Neural crest cell (in vitro differentiated cells): ENCODE measurements around the gene FHIT. TPM values are rescaled to one million over a fixed set of nuclear protein-coding genes. Genes with fewer than 3 reads are reported as not detected.

Experiments
- DNase-seq: peaks from one replicate; pipeline ENCODE4 v3.0.0; 2021; ENCODE audit warnings: low read depth, mixed read lengths, low spot score
- H3K27ac Mint-ChIP-seq: one replicate; pipeline ENCODE4 v1.8.0; 2021; ENCODE audit warnings: mild to moderate bottlenecking, mixed read lengths; ENCODE audit not compliant: unreplicated experiment
- H3K27me3 Mint-ChIP-seq: 2 replicates; pipeline ENCODE4 v1.8.0; 2021; ENCODE audit warnings: low read depth, mild to moderate bottlenecking, mixed read lengths
- H3K36me3 Mint-ChIP-seq: 2 replicates; pipeline ENCODE4 v1.8.0; 2021; ENCODE audit warnings: low read depth, mild to moderate bottlenecking, mixed read lengths
- H3K4me1 Mint-ChIP-seq: 2 replicates; pipeline ENCODE4 v1.8.0; 2021; ENCODE audit warnings: mixed read lengths
- H3K4me3 Mint-ChIP-seq: one replicate; pipeline ENCODE4 v1.8.0; 2021; ENCODE audit warnings: mild to moderate bottlenecking, mixed read lengths
- H3K9me3 Mint-ChIP-seq: 2 replicates; pipeline ENCODE4 v1.8.0; 2021; ENCODE audit warnings: mixed read lengths
- total RNA-seq: library from RNA; stranded (reverse); gene quantifications from 2 replicates; pipeline ENCODE4 v1.2.1, GENCODE V29; 2021
- TF ChIP-seq, protein P1 (sequence below): fragments of 200-600 bp; sonication (generic); conservative IDR thresholded peaks from 2 replicates; pipeline ENCODE4 v1.5.0; 2021; ENCODE audit warnings: antibody characterized with exemption, mild to moderate bottlenecking

Gene FHIT
- total RNA-seq, 1 donor from 2014 or later: 5.2 TPM

DNA sequence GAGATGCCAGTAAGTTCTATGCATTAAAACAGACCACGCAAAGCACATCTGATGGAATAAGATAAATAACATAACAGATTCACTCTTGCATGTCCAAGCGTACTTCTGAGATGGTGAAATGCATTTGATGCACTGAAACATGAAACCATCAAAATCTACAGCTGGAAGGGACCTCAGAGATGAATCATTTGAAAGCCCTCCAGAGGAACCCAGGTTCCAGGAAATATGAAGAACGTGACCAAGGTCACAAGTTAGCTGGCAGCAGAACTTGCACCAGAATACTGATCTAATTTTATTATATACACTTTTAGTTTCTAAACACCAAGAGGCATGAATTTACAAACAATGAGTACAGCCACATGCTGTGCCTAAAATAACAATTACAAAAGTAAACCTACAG is 957.1 kb downstream of the FHIT start:
- no peak for DNase-seq
- no peak overlapping the region for H3K27ac Mint-ChIP-seq

DNA sequence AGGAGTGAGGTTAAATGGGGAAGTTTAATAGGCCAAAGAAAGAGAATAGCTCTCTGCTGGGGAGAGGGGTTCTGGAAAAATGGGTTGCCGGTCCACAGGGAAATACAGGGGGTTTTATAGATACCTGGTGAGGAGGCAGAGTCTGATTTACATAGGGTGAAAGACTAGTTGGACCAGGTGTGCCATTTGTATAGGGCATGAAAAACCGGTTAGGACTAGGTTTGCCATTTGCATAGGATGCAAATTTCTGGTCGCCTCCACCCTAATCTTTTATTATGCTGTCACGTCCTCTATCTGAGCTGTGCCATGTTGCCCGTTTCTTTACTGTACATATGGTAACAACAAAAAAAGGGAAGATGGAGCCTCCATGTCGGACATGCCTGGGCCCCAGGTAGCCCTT is 960.1 kb downstream of the FHIT start:
- Mint-ChIP-seq H3K4me1 (peaks cover 10% of the 10 kb centered on the region), H3K27me3 (no peaks in the 10 kb centered on the region), H3K27ac (no peak overlapping the region), H3K9me3 (no peaks in the 10 kb centered on the region), H3K36me3 (no peaks in the 10 kb centered on the region), H3K4me3 (no peak overlapping the region)
- TF ChIP-seq, protein P1, sequence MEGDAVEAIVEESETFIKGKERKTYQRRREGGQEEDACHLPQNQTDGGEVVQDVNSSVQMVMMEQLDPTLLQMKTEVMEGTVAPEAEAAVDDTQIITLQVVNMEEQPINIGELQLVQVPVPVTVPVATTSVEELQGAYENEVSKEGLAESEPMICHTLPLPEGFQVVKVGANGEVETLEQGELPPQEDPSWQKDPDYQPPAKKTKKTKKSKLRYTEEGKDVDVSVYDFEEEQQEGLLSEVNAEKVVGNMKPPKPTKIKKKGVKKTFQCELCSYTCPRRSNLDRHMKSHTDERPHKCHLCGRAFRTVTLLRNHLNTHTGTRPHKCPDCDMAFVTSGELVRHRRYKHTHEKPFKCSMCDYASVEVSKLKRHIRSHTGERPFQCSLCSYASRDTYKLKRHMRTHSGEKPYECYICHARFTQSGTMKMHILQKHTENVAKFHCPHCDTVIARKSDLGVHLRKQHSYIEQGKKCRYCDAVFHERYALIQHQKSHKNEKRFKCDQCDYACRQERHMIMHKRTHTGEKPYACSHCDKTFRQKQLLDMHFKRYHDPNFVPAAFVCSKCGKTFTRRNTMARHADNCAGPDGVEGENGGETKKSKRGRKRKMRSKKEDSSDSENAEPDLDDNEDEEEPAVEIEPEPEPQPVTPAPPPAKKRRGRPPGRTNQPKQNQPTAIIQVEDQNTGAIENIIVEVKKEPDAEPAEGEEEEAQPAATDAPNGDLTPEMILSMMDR: no peak
- DNase-seq: no peak

More for the DNA sequence above, 957.1 kb downstream of the FHIT start:
- peaks cover 3% of the 10 kb centered on the region for H3K9me3 Mint-ChIP-seq
- no peaks in the 10 kb centered on the region for H3K36me3 Mint-ChIP-seq
- H3K4me3 Mint-ChIP-seq: no peak overlapping the region
- no peaks in the 10 kb centered on the region for H3K27me3 Mint-ChIP-seq
- TF ChIP-seq, protein P1: no peak
- H3K4me1 Mint-ChIP-seq: peaks cover 10% of the 10 kb centered on the region

DNA sequence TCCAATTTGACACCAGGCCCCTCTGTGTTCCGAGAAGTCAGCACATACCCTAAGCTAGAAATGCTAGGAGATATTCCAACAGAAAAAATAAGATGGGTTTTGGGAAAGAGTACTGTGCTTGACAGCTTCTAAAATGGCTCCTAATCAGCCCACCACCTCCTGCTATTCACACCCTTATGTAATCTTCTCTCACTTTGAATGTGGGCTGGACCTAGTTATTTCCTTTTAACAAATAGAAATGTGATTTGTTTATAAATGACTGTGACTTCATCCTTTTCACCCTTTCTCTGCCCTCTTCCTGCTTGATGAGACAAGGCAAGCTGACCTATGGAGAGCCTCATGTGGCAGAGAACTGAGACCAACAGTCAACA is 961.1 kb downstream of the FHIT start:
- no peaks in the 10 kb centered on the region for H3K27me3 Mint-ChIP-seq
- TF ChIP-seq, protein P1: no peak
- no peaks in the 10 kb centered on the region for H3K9me3 Mint-ChIP-seq
- peaks cover 10% of the 10 kb centered on the region for H3K4me1 Mint-ChIP-seq
- no peaks in the 10 kb centered on the region for H3K36me3 Mint-ChIP-seq
- H3K27ac Mint-ChIP-seq: no peak overlapping the region
- no peak overlapping the region for H3K4me3 Mint-ChIP-seq
- DNase-seq: no peak

DNA sequence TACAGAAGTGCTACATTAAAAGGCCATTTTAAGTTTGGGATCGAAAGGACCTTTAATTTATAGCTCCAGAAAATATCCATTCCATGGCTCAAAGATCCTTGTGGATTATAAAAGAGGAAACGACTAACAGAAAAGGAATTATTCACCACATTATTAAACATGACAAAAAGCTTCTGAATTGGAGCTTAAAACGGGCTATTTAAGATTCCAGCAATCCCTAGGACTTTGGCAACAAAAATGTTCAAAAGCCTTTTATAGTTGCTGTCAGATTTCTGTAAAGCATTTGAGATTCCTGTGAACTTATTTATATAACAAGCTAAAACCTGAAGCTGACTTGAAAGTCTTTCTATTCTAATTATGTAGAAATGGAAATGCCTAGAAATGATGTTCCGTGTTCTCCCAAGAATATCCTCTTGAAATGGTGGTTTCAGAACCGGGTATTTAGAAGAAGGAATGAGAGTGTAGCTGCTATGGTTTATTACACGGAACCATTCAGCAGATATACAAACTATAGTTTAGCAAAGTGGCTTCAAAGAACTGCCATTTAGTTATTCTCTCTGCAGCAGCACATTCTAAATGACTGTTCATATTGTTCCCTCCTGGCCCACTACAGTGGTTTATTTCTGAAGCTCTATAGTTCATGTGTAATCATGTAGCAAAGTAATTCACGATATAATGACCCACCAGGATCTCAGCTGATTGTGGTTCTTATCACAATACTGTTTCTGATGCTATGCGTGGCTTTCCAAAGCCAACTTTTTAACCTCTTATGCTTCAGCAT is 961.7 kb downstream of the FHIT start:
- no peak overlapping the region for H3K27ac Mint-ChIP-seq
- DNase-seq: no peak
- no peak overlapping the region for H3K4me3 Mint-ChIP-seq
- no peaks in the 10 kb centered on the region for H3K9me3 Mint-ChIP-seq
- TF ChIP-seq, protein P1: no peak
- H3K4me1 Mint-ChIP-seq: peaks cover 10% of the 10 kb centered on the region
- no peaks in the 10 kb centered on the region for H3K36me3 Mint-ChIP-seq
- no peaks in the 10 kb centered on the region for H3K27me3 Mint-ChIP-seq

DNA sequence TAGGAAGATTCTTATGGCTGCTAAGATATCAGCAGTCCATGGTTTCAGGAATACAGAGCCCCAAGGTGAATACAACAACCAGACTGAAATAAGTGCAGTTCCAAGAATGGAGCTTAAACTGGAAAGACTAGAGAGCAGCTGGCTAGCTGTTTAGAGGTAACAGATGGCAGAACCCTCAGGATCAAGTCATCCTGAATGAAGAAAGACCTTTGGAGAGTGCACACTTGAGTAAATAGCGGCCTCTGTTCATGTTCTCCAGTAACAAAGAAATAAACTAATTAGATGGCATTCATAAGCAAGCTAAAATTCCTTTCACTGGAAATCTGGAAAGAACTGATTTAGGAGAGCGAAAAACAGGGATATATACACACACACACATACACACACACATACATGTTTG is 968.4 kb downstream of the FHIT start:
- Mint-ChIP-seq H3K27ac (no peak overlapping the region), H3K36me3 (no peaks in the 10 kb centered on the region), H3K4me3 (no peak overlapping the region), H3K27me3 (no peaks in the 10 kb centered on the region), H3K9me3 (no peaks in the 10 kb centered on the region), H3K4me1 (no peaks in the 10 kb centered on the region)
- TF ChIP-seq, protein P1: no peak
- no peak for DNase-seq
